Tibial nerve (tissue), 4 donors: ENCODE measurements around the gene PKP4. TPM values are rescaled to one million over a fixed set of nuclear protein-coding genes. Genes with fewer than 3 reads are reported as not detected.

ENCODE experiments used
- DNase-seq, 2 donors: peaks; one replicate each; pipeline ENCODE4 v3.0.0-alpha.2; 2019; ENCODE audit warnings: low spot score in 2 of 2
- H3K27ac ChIP-seq, 4 donors: fragments of 200-600 bp; sonication (generic) in 3 of 4; one replicate each; pipeline ENCODE4 v1.5.1; 2017 to 2019; ENCODE audit warnings: mild to moderate bottlenecking in 1 of 4
- H3K27me3 ChIP-seq, 2 donors: fragments of 200-600 bp; sonication (generic) in 1 of 2; one replicate each; pipeline versions ENCODE4 v1.5.1 to v1.6.0; 2017 to 2019
- H3K36me3 ChIP-seq, 3 donors: fragments of 200-600 bp; sonication (generic); one replicate each; pipeline ENCODE4 v1.5.1; 2018 to 2019
- H3K4me1 ChIP-seq, 4 donors: fragments of 200-600 bp; sonication (generic) in 3 of 4; one replicate each; pipeline ENCODE4 v1.5.1; 2017 to 2019
- H3K4me3 ChIP-seq, 4 donors: fragments of 200-600 bp; sonication (generic) in 3 of 4; one replicate each; pipeline ENCODE4 v1.5.1; 2017 to 2019; ENCODE audit warnings: mild to moderate bottlenecking in 1 of 4, moderate library complexity in 1 of 4
- H3K9me3 ChIP-seq, 4 donors: fragments of 200-600 bp; sonication (generic) in 3 of 4; one replicate each; pipeline ENCODE4 v1.5.1; 2017 to 2019
- EP300 ChIP-seq, 2 donors: sonication (generic); formaldehyde crosslinking; IDR thresholded peaks; one replicate each; pipeline ENCODE4 v1.6.1; 2017; ENCODE audit warnings: antibody characterized with exemption in 2 of 2, mild to moderate bottlenecking in 1 of 2
- POLR2A ChIP-seq, 2 donors: fragments of 450-650 bp; IDR thresholded peaks; one replicate each; pipeline ENCODE4 v1.6.1; 2017; ENCODE audit warnings: antibody characterized with exemption in 2 of 2, mild to moderate bottlenecking in 2 of 2, moderate library complexity in 2 of 2
- WGBS, 2 donors: methylation state at CpG; one replicate each; pipeline ENCODE4 v1.1.5; 2018; 5-methylcytosine and 5-hydroxymethylcytosine counted together
- small RNA-seq: library from RNA; depleted of rRNA; stranded (forward); fragments of <200 nt; gene quantifications from one replicate; pipeline ENCODE3, GENCODE V24; 2016
- total RNA-seq, 4 donors: library from RNA; depleted of rRNA; stranded (reverse); fragments of >200 nt; gene quantifications; one replicate each; pipeline ENCODE4 v1.1.0, GENCODE V29; 2016
- TF ChIP-seq, protein P1 (sequence below), 5 experiments: fragments of 200-600 bp in 3 of 5; fragments of 450-650 bp in 2 of 5; sonication (generic) in 3 of 5; IDR thresholded peaks; one replicate each; pipeline ENCODE4 v1.5.1; 2016 to 2019; ENCODE audit warnings: antibody characterized with exemption in 5 of 5, mild to moderate bottlenecking in 3 of 5, moderate library complexity in 2 of 5

The PKP4 gene
- total RNA-seq, 4 donors from 2014 or later, result 57.8 to 100 (median 92.0) TPM

DNA sequence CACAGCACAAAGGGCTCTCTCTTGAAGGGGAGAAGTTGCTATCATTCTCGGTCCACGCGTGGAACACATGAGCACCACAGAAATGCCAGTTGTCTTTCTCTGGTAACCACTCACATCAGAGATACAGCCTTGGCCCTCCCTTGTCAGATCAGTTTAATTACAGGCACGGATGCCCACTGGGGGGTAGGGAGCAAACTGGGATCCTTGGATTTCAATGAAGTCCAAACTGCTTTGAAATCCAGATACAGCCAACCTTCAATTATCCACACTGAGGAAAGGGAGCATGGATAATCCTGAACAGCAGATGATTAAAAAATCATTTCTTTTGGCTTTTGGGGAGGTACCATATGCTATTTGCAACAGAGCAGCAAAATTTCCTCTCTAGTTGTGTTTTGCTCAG is 274.6 kb downstream of the PKP4 start:
- H3K27ac ChIP-seq, result no peak overlapping the region
- DNase-seq, result no peak
- peaks cover 0 to 57% of the 10 kb centered on the region in 2 donors for H3K27me3 ChIP-seq
- H3K4me1 ChIP-seq, result no peaks in the 10 kb centered on the region
- no peaks in the 10 kb centered on the region for H3K36me3 ChIP-seq
- 75 to 90% methylated on average over 4 of the region's 4 CpGs for WGBS, 2 donors
- H3K4me3 ChIP-seq, result no peak overlapping the region
- H3K9me3 ChIP-seq, result peaks cover 0 to 6% (median 0%) of the 10 kb centered on the region in 4 donors
- TF ChIP-seq, protein P1, sequence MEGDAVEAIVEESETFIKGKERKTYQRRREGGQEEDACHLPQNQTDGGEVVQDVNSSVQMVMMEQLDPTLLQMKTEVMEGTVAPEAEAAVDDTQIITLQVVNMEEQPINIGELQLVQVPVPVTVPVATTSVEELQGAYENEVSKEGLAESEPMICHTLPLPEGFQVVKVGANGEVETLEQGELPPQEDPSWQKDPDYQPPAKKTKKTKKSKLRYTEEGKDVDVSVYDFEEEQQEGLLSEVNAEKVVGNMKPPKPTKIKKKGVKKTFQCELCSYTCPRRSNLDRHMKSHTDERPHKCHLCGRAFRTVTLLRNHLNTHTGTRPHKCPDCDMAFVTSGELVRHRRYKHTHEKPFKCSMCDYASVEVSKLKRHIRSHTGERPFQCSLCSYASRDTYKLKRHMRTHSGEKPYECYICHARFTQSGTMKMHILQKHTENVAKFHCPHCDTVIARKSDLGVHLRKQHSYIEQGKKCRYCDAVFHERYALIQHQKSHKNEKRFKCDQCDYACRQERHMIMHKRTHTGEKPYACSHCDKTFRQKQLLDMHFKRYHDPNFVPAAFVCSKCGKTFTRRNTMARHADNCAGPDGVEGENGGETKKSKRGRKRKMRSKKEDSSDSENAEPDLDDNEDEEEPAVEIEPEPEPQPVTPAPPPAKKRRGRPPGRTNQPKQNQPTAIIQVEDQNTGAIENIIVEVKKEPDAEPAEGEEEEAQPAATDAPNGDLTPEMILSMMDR (IDR thresholded peaks at IDR 0.05), result no peak
- no peak for TF ChIP-seq EP300 (IDR thresholded peaks at IDR 0.05)
- no peak for TF ChIP-seq POLR2A (IDR thresholded peaks at IDR 0.05)

Small RNAs within 50 kb of the gene (small RNA-seq; reads per million reads assigned to genes)
- gene AC005042.3 (not detected), gene RN7SL393P (not detected)

Other genes starting within 250 kb of the PKP4 start
- gene CCDC148, start 199 bp upstream of the PKP4 start, total RNA-seq, result 1 to 10 TPM in 3 of 4 donors, under 1 TPM in 1; 0.30 to 2.5 (median 1.9) TPM